Measurements from ENCODE around the gene PANK2. TPM values are rescaled to one million over a fixed set of nuclear protein-coding genes. Genes with fewer than 3 reads are reported as not detected.
A peak's percentile ranks its signal among the peaks of the same experiment; 100 is the strongest.
"Not testable (repeated sequence)": the region's sequence is repeated elsewhere in the genome, so short reads cannot be mapped to it uniquely, and the experiment has no call there.

PANK2 gene
- polyA plus RNA-seq, 3 donors: 11.8 to 28.5 (median 22.9) TPM

- 67 to 89% (median 77%) methylated on average over 3 of the region's 3 CpGs for WGBS, 3 donors
- H3K27ac ChIP-seq (ENCODE audit: low read depth, low read length): no peak overlapping the region
These were observed 22.7 kb upstream of the PANK2 start for GRCh38 chr20:3866464-3866863.

GRCh38 chr20:3867802-3868201 is 21.4 kb upstream of the PANK2 start:
- no peak overlapping the region for H3K27ac ChIP-seq (ENCODE audit: low read depth, low read length)
- WGBS, 3 donors: 73 to 85% (median 73%) methylated on average over 2 of the region's 2 CpGs

DNA sequence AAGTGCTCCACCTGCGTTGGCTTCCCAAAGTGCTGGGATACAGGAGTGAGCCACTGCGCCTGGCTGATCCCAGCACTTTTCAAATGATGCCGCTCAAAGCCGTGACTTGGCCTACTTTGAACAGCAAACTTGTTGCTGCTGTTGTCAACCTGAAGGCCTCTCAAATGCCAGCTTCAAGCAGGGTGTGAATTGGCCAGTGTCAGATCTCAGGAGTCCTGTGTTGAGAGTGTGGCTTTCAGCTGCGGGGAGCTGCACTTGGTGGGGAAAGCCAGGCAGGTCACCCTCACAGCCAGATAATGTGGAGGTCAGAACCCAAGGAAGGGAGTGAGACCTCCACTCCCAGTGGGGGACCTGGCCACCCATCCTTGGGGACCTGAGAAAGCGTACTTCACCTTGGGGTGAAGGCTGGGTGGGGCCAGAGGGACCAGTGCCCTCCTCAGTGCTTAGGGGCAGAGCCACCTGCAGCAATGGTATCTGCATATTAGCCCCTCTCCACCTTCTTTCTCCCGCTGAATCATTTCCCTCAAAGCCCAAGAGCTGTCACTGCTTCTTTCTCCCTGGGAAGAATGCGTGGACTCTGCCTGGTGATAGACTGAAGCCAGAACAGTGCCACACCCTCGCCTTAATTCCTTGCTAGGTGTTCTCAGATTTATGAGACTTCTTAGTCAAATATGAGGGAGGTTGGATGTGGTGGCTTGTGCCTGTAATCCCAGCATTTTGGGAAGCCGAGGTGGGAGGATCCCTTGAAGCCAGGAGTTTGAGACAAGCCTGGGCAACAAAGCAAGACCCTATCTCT is 19.1 kb upstream of the PANK2 start:
- 88 to 94% (median 89%) methylated on average over 10 of the region's 10 CpGs for WGBS, 3 donors
- no peak overlapping the region for H3K27ac ChIP-seq (ENCODE audit: low read depth, low read length)

GRCh38 chr20:3871550-3872265 is 17.5 kb upstream of the PANK2 start:
- no peak overlapping the region for H3K27ac ChIP-seq (ENCODE audit: low read depth, low read length)
- WGBS, 3 donors: 90 to 93% (median 90%) methylated on average over 4 of the region's 4 CpGs

GRCh38 chr20:3873507-3873906 is 15.7 kb upstream of the PANK2 start:
- 95 to 99% (median 97%) methylated on average over 5 of the region's 5 CpGs for WGBS, 3 donors
- H3K27ac ChIP-seq (ENCODE audit: low read depth, low read length): no peak overlapping the region

GRCh38 chr20:3874194-3874844 is 14.9 kb upstream of the PANK2 start:
- 63 to 68% (median 64%) methylated on average over 3 of the region's 3 CpGs for WGBS, 3 donors
- H3K27ac ChIP-seq (ENCODE audit: low read depth, low read length): no peak overlapping the region

DNA sequence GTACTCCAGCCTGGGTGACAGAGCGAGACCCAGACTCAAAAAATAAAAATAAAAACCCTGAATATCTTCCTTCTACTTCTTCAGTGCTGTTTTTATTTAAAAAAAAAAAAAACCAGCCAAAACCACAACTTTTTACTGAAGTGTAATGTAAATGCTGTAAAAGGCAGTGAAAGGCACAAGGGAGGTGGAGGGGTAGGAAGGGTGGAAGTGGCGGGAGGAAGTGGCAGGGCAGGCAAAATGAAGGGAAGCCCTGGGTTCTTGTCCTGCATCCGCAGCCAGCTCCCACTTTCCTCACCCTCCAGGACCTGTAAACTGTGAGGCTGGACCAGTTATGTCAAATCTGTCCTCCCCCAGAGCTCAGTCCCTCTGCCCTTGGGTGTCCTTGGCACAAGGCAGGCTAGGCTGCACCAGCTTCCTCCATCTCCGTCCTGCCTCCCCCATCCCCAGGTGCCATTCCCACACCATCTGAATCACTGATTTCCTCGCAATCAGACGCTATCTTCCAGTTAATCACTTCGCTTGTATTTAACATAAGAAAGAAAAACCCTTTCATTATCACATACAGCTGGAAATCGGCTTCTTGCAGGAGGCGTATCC is 13.7 kb upstream of the PANK2 start:
- 67 to 82% (median 70%) methylated on average over 9 of the region's 9 CpGs for WGBS, 3 donors
- no peak overlapping the region for H3K27ac ChIP-seq (ENCODE audit: low read depth, low read length)

- WGBS, 3 donors: 60 to 84% (median 63%) methylated on average over 1 of the region's 1 CpG
- no peak overlapping the region for H3K27ac ChIP-seq (ENCODE audit: low read depth, low read length)
These were observed 13.2 kb upstream of the PANK2 start for GRCh38 chr20:3876000-3876399.

DNA sequence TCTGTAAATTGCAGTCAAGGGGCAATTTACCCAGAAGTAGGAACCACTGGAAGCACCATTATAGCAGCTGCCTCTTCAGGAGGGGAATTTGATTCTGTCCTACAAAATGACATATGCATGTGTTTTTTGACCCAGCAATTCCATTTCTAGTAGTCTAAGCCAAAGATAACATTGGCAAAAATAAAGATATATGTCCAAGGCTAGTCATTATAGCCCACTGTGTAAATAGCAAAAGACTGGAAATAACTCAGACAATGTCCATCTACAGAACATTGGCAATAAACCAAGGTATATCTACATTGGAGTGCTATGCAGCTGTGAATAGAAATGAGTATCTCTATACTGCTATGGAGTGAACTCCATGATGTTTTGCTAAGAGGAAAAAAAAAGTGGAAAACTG is 12.5 kb upstream of the PANK2 start:
- H3K27ac ChIP-seq (ENCODE audit: low read depth, low read length): no peak overlapping the region

DNA sequence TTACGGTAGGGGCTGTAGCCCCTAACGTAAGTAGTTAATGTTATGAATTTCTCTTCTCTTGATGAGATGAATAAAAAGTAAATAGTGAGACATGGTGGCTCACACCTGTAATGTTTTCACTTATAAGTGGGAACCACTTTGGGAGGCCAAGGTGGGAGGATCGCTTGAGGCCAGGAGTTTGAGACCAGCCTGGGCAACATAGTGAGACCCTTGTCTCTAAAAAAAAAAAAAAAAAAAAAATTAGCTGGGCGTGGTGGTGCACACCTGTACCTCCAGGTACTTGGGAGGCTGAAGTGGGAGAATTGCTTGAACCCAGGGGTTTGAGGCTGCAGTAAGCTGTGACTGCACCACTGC is 10.3 kb upstream of the PANK2 start:
- not testable (repeated sequence) for H3K27ac ChIP-seq (ENCODE audit: low read depth, low read length)
- 90 to 100% (median 91%) methylated on average over 4 of the region's 4 CpGs for WGBS, 3 donors

- H3K27ac ChIP-seq (ENCODE audit: low read depth, low read length): no peak overlapping the region
- 89 to 95% (median 94%) methylated on average over 3 of the region's 3 CpGs for WGBS, 3 donors
These were observed 3.5 kb upstream of the PANK2 start for GRCh38 chr20:3885715-3886114.

GRCh38 chr20:3887876-3888620 is 1.1 kb upstream of the PANK2 start:
- no peak overlapping the region for H3K27ac ChIP-seq (ENCODE audit: low read depth, low read length)
- 15 to 23% (median 18%) methylated on average over 15 of the region's 15 CpGs for WGBS, 3 donors

DNA sequence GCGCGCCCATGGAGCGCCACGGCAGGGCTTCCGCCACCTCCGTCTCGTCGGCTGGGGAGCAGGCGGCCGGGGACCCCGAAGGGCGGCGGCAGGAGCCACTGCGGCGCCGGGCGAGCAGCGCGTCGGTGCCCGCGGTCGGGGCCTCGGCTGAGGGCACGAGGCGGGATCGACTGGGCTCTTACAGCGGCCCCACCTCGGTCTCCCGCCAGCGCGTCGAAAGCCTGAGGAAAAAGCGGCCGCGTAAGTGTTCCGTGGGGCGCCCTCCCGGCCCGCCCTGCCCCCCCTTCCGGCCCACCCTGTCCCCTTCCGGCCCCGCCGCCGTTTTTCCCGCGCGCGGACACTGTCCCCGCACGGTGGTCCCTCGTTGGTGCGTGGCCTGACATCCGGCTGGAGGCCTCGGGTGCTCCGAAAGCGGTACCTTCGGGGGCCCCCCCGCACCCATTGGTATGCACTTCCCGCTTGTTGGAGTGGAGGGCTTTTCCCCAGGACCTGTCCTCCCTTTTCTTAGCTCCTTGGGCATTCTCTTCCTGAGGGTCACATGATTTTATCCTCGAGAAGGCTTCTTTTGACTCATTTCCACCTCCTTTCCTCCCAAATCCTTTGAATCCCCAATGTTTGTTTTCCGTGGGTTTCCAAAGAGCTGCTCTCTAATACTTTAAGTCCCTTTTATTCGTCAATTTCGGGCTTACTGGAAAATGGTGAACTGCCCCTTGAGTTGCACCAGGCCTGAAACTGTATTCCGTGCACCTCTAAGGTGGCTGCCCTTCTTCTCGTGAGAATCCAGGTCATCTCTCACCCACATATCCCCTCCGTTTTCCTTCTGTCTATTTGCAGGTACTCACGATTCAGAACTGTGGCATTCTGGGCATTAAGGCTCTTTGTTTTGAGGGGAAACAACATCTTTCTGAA is 556 bp downstream of the PANK2 start:
- H3K27ac ChIP-seq (ENCODE audit: low read depth, low read length): peak overlapping the region; percentile 62
- 0 to 1% (median 1%) methylated on average over 40 to 68 of the region's 68 CpGs for WGBS, 3 donors

- 1 to 2% (median 1%) methylated on average over 3 of the region's 3 CpGs for WGBS, 3 donors
- H3K27ac ChIP-seq (ENCODE audit: low read depth, low read length): no peak overlapping the region
These were observed 1.2 kb downstream of the PANK2 start for GRCh38 chr20:3890398-3890751.

DNA sequence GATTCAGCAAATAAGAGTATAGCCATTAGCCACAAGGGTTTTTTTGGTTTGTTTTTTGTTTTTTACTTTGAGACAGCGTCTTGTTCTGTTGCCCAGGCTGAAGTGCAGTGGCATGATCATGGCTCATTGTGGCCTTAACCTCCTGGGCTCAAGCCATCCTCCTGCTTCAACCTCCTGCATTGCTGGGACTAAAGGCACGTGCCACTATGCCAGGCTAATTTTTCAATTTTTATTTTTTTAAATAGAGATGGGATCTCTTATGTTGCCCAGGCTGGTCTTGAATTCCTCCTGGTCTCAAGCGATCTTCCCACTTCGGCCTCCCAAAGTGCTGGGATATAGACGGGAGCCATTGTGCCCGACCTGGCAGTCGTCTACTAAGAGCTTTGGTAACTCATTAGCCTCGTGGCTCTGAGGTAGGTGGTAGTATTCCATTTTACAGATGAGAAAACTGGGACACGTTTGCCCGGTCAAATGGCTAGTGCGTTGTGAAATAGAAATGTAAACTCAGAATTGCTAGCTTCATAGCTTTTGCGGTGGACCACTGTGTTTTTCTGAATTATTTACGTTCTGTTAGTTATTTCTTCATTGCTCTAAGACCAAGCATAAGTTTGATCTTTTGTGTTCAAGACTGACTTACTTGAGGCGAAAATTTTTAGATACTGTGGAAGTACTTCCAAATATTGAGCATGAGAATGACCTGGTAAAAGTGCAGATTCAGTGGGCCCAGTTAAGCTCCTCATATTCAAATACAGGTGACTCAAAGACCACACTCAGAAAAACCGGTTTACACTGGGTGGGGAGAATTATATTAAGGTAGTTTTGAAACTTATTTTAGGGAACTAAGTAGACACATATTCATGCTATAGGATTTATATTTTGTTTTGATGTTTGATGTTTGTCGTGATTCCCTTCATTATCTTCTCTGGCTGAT is 2.1 kb downstream of the PANK2 start:
- no peak overlapping the region for H3K27ac ChIP-seq (ENCODE audit: low read depth, low read length)
- WGBS, 3 donors: 47 to 58% (median 52%) methylated on average over 16 of the region's 16 CpGs

GRCh38 chr20:3894796-3895195 is 5.6 kb downstream of the PANK2 start:
- WGBS, 3 donors: 68 to 87% (median 70%) methylated on average over 5 of the region's 5 CpGs
- no peak overlapping the region for H3K27ac ChIP-seq (ENCODE audit: low read depth, low read length)

- WGBS, 3 donors: 68 to 85% (median 77%) methylated on average over 4 of the region's 4 CpGs
- H3K27ac ChIP-seq (ENCODE audit: low read depth, low read length): no peak overlapping the region
These were observed 7.1 kb downstream of the PANK2 start for GRCh38 chr20:3896302-3896701.
